AG04449 (cell line): ENCODE data around the gene ATXN1.

Experiments
- CTCF ChIA-PET: fragments of 350-600 bp; formaldehyde crosslinking; extraction: SDS; loops from one replicate; lab custom pipeline; 2021; ENCODE audit warnings: antibody characterized with exemption; lab: Yijun Ruan, JAX
- POLR2A ChIA-PET: fragments of 400-600, 350-600 bp; formaldehyde crosslinking; extraction: SDS; loops from one replicate; lab custom pipeline; 2020; ENCODE audit warnings: antibody characterized with exemption, inconsistent platforms; lab: Yijun Ruan, JAX
- DNase-seq: peaks from one replicate; pipeline ENCODE4 v3.0.0-alpha.2; 2010; ENCODE audit warnings: low read depth, low spot score
- H3K4me3 ChIP-seq: 2 replicates; pipeline ENCODE4 v1.5.1; 2011; ENCODE audit warnings: low read depth, mild to moderate bottlenecking, control low read depth, low read length
- CTCF ChIP-seq: IDR thresholded peaks from one replicate; pipeline ENCODE4 v1.5.1; 2011; ENCODE audit warnings: mild to moderate bottlenecking, moderate library complexity, low read length, control low read depth, inconsistent platforms; ENCODE audit not compliant: insufficient read depth; ENCODE audit errors: missing control alignments

The ATXN1 gene

GRCh38 chr6:16691324-16691723 is 69.9 kb downstream of the ATXN1 start:
- ChIA-PET CTCF (interaction anchor here (1.4 kb wide), 1 partner anchor 10 kb away, joined by 3 read pairs; no protein-coding TSS in a partner anchor), POLR2A (interaction anchor here (1.3 kb wide), 1 partner anchor 10 kb away, joined by 3 read pairs; no protein-coding TSS in a partner anchor)
- TF ChIP-seq CTCF, result no peak
- H3K4me3 ChIP-seq, result no peak overlapping the region
- DNase-seq, result no peak

- DNase-seq, result no peak
- CTCF ChIA-PET, result interaction anchor here (1.4 kb wide), 1 partner anchor 9 kb away, joined by 3 read pairs; no protein-coding TSS in a partner anchor
- no peak overlapping the region for H3K4me3 ChIP-seq
- no peak for TF ChIP-seq CTCF
- POLR2A ChIA-PET, result interaction anchor here (1.3 kb wide), 1 partner anchor 9 kb away, joined by 3 read pairs; no protein-coding TSS in a partner anchor
Observed at GRCh38 chr6:16690608-16691142, 70.6 kb downstream of the ATXN1 start.

GRCh38 chr6:16689788-16690607 is 71.3 kb downstream of the ATXN1 start:
- ChIA-PET POLR2A (interaction anchor here (0.9 to 1.3 kb wide), 3 partner anchors 9 to 23 kb away, joined by 3 to 5 read pairs (median 5); no protein-coding TSS in a partner anchor), CTCF (no interaction called here)
- H3K4me3 ChIP-seq, result no peak overlapping the region
- DNase-seq, result no peak
- TF ChIP-seq CTCF, result no peak

GRCh38 chr6:16688984-16689636 is 72.2 kb downstream of the ATXN1 start:
- POLR2A ChIA-PET, result interaction anchor here (0.9 to 1.2 kb wide), 2 partner anchors 14 to 24 kb away, joined by 5 read pairs; no protein-coding TSS in a partner anchor
- no peak for TF ChIP-seq CTCF
- peak; percentile 57 for DNase-seq
- CTCF ChIA-PET, result no interaction called here
- H3K4me3 ChIP-seq, result no peak overlapping the region

- POLR2A ChIA-PET, result interaction anchor here (0.6 kb wide), 1 partner anchor 18 kb away, joined by 3 read pairs; no protein-coding TSS in a partner anchor
- no peak for TF ChIP-seq CTCF
- DNase-seq, result no peak
- CTCF ChIA-PET, result interaction anchor here (0.9 to 1.6 kb wide), 4 partner anchors 9 to 75 kb away, joined by 3 to 5 read pairs (median 4); partner anchors contain the start of gene ATXN1
- H3K4me3 ChIP-seq, result no peak overlapping the region
Observed at GRCh38 chr6:16688436-16688835, 72.8 kb downstream of the ATXN1 start.

- no peak for TF ChIP-seq CTCF
- POLR2A ChIA-PET, result no interaction called here
- no peak for DNase-seq
- H3K4me3 ChIP-seq, result no peak overlapping the region
- CTCF ChIA-PET, result interaction anchor here (1.1 to 1.6 kb wide), 3 partner anchors 12 to 175 kb away, joined by 4 to 5 read pairs (median 5); partner anchors contain the start of gene ATXN1
Observed at GRCh38 chr6:16687045-16687444, 74.2 kb downstream of the ATXN1 start.
